SU-DHL-6 (cell line): ENCODE measurements around the gene GBF1.

ENCODE experiments used
- H2AFZ ChIP-seq: fragments of 200-600 bp; sonication (generic); 2 replicates; pipeline ENCODE4 v1.6.1; 2014; ENCODE audit warnings: low read depth, mild to moderate bottlenecking, moderate library complexity, mixed read lengths, antibody characterized with exemption, low read length; ENCODE audit not compliant: severe bottlenecking
- H3F3A ChIP-seq: fragments of 200-600 bp; shearing (Covaris generic); 2 replicates; pipeline ENCODE4 v1.6.0; 2016; ENCODE audit warnings: antibody characterized with exemption, mild to moderate bottlenecking; ENCODE audit not compliant: insufficient read depth
- H3K27ac ChIP-seq: fragments of 200-600 bp; sonication (generic); 2 replicates; pipeline ENCODE4 v1.5.1; 2016; ENCODE audit warnings: low read depth, mild to moderate bottlenecking, low read length, moderate library complexity, mixed read lengths
- H3K27me3 ChIP-seq: fragments of 200-600 bp; sonication (generic), shearing (Covaris generic); 2 replicates; pipeline ENCODE4 v1.6.0; 2014; ENCODE audit warnings: mild to moderate bottlenecking, low read length
- H3K36me3 ChIP-seq: fragments of 200-600 bp; sonication (generic); 2 replicates; pipeline ENCODE4 v1.6.1; 2014; ENCODE audit warnings: mild to moderate bottlenecking, low read length, mixed read lengths
- H3K4me2 ChIP-seq: fragments of 300-600, 200-600 bp; shearing (Covaris generic), sonication (generic); 2 replicates; pipeline ENCODE4 v1.6.0; 2014; ENCODE audit warnings: low read length, low read depth, mild to moderate bottlenecking; ENCODE audit not compliant: poor library complexity, severe bottlenecking
- H3K4me3 ChIP-seq: fragments of 200-600 bp; sonication (generic); 2 replicates; pipeline ENCODE4 v1.5.1; 2014; ENCODE audit warnings: antibody characterized with exemption, low read length, mild to moderate bottlenecking, mixed read lengths; ENCODE audit not compliant: insufficient read depth, poor library complexity, severe bottlenecking
- H3K79me2 ChIP-seq: fragments of 200-600 bp; sonication (generic); 2 replicates; pipeline ENCODE4 v1.6.1; 2014; ENCODE audit warnings: mild to moderate bottlenecking, low read length, moderate library complexity; ENCODE audit not compliant: insufficient read depth
- H3K9ac ChIP-seq: fragments of 200-600 bp; sonication (generic); 2 replicates; pipeline ENCODE4 v1.7.0; 2014; ENCODE audit warnings: mild to moderate bottlenecking, low read length
- H3K9me2 ChIP-seq: fragments of 200-600 bp; sonication (generic); replicated peaks from 2 replicates; pipeline ENCODE4 v1.6.1; 2014; ENCODE audit warnings: low read length; ENCODE audit not compliant: insufficient read depth
- H3K9me3 ChIP-seq: fragments of 200-600 bp; sonication (generic); 2 replicates; pipeline ENCODE4 v1.6.1; 2014; ENCODE audit warnings: low read length, mixed read lengths; ENCODE audit not compliant: insufficient read depth
- H4K20me1 ChIP-seq: fragments of 200-600 bp; sonication (generic); 2 replicates; pipeline ENCODE4 v1.6.1; 2014; ENCODE audit warnings: low read depth, mild to moderate bottlenecking, antibody characterized with exemption, low read length, moderate library complexity, mixed read lengths
- EZH2phosphoT487 ChIP-seq: fragments of 200-600 bp; sonication (generic), shearing (Covaris generic); conservative IDR thresholded peaks from 2 replicates; pipeline ENCODE4 v1.6.1; 2018; ENCODE audit warnings: mild to moderate bottlenecking, antibody characterized with exemption, low read length, moderate library complexity, mixed read lengths
- TF ChIP-seq, protein P1 (sequence below): fragments of 200-600 bp; sonication (generic); IDR thresholded peaks from one replicate; pipeline ENCODE4 v1.5.1; 2017; ENCODE audit warnings: antibody characterized with exemption, mild to moderate bottlenecking, low read length, moderate library complexity; ENCODE audit not compliant: insufficient read depth, poor library complexity, severe bottlenecking

The GBF1 gene

DNA sequence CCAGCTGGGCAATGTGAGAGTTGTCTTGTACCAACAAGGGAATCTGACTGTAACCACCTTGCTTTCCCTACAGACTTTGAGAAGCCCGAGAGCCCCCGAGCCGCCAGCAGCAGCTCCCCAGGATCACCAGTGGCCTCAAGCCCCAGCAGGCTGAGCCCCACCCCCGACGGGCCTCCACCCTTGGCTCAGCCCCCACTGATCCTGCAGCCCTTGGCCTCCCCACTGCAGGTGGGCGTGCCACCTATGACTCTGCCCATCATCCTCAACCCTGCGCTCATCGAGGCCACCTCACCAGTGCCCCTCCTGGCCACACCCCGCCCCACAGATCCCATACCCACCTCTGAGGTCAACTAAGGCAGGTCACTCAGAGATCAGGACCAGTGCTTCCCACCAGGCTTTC is 136.7 kb downstream of the GBF1 start:
- Histone ChIP-seq H3K4me3 (no peak overlapping the region), H3K9ac (no peak overlapping the region), H3K9me3 (no peaks in the 10 kb centered on the region), H3F3A (no peaks in the 10 kb centered on the region), H4K20me1 (no peaks in the 10 kb centered on the region), H3K36me3 (no peaks in the 10 kb centered on the region; the same call in 1 of the 2 replicates), H3K27ac (no peak overlapping the region), H2AFZ (no peak overlapping the region), H3K79me2 (no peaks in the 10 kb centered on the region), H3K9me2 (no peaks in the 10 kb centered on the region), H3K27me3 (no peaks in the 10 kb centered on the region), H3K4me2 (no peak overlapping the region)
- TF ChIP-seq, protein P1, sequence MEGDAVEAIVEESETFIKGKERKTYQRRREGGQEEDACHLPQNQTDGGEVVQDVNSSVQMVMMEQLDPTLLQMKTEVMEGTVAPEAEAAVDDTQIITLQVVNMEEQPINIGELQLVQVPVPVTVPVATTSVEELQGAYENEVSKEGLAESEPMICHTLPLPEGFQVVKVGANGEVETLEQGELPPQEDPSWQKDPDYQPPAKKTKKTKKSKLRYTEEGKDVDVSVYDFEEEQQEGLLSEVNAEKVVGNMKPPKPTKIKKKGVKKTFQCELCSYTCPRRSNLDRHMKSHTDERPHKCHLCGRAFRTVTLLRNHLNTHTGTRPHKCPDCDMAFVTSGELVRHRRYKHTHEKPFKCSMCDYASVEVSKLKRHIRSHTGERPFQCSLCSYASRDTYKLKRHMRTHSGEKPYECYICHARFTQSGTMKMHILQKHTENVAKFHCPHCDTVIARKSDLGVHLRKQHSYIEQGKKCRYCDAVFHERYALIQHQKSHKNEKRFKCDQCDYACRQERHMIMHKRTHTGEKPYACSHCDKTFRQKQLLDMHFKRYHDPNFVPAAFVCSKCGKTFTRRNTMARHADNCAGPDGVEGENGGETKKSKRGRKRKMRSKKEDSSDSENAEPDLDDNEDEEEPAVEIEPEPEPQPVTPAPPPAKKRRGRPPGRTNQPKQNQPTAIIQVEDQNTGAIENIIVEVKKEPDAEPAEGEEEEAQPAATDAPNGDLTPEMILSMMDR, result no peak
- no peak for TF ChIP-seq EZH2phosphoT487

DNA sequence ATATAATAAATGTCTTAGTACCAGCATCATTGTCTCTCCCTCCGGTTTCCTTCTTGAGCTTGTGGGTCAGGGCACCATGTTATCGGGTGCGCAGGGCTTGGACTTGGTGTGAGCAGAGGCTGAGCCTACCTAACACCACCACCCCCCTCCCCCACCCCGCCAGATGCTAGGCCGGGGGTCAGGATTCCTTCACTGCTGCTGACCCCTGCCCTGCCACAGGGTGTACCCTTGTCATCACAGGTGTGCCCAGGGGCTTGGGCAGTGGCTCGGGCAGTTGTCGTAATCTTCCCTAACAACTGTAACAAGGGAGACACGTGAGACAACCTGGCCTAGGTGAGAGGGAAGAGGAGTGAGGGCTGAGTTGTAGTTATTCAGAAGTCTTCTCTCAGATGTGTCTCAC is 137.5 kb downstream of the GBF1 start:
- H3K9me2 ChIP-seq, result no peaks in the 10 kb centered on the region
- H3K27ac ChIP-seq, result no peak overlapping the region
- no peak overlapping the region for H3K9ac ChIP-seq
- H3K27me3 ChIP-seq, result no peaks in the 10 kb centered on the region
- no peaks in the 10 kb centered on the region for H3K36me3 ChIP-seq
- H3K4me2 ChIP-seq, result no peak overlapping the region
- TF ChIP-seq EZH2phosphoT487, result no peak
- TF ChIP-seq, protein P1, result no peak
- H3K79me2 ChIP-seq, result no peaks in the 10 kb centered on the region
- H4K20me1 ChIP-seq, result no peaks in the 10 kb centered on the region
- H3K4me3 ChIP-seq, result no peak overlapping the region
- H2AFZ ChIP-seq, result no peak overlapping the region
- H3F3A ChIP-seq, result no peaks in the 10 kb centered on the region
- H3K9me3 ChIP-seq, result no peaks in the 10 kb centered on the region

DNA sequence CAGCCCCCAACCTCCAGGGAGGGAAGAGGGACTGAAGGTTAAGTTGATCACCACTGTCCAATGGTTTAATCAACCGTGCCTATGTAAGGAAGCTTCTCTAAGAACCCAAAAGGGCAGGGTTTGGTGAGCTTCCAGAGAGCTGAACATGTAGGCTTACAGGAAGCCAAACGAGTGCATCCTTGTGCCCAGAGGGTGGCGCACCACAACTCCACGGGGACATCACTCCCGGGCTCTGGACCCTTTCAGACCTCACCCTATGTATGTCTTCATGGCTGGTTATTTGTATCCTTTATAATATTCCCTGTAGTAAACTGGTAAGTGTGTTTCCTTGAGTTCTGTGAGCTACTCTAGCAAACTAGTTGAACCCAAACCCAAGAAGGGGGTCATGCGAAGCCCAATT is 138.7 kb downstream of the GBF1 start:
- H3K9ac ChIP-seq, result no peak overlapping the region
- no peak overlapping the region for H2AFZ ChIP-seq
- no peaks in the 10 kb centered on the region for H3K27me3 ChIP-seq
- H3K79me2 ChIP-seq, result no peaks in the 10 kb centered on the region
- H3K9me3 ChIP-seq, result no peaks in the 10 kb centered on the region
- H3K9me2 ChIP-seq, result no peaks in the 10 kb centered on the region
- no peaks in the 10 kb centered on the region for H3F3A ChIP-seq
- H3K27ac ChIP-seq, result no peak overlapping the region
- no peaks in the 10 kb centered on the region for H3K36me3 ChIP-seq
- no peak overlapping the region for H3K4me2 ChIP-seq
- no peak for TF ChIP-seq EZH2phosphoT487
- TF ChIP-seq, protein P1, result no peak
- H4K20me1 ChIP-seq, result no peaks in the 10 kb centered on the region
- no peak overlapping the region for H3K4me3 ChIP-seq
